ENCODE results near the gene PKNOX2. TPM values are rescaled to one million over a fixed set of nuclear protein-coding genes. Genes with fewer than 3 reads are reported as not detected.

The PKNOX2 gene
- total and polyA plus RNA-seq, 9 of the 15 experiments (the other 6 are each of a cell fraction or from before 2014, with no cell fraction given) = not detected

DNA sequence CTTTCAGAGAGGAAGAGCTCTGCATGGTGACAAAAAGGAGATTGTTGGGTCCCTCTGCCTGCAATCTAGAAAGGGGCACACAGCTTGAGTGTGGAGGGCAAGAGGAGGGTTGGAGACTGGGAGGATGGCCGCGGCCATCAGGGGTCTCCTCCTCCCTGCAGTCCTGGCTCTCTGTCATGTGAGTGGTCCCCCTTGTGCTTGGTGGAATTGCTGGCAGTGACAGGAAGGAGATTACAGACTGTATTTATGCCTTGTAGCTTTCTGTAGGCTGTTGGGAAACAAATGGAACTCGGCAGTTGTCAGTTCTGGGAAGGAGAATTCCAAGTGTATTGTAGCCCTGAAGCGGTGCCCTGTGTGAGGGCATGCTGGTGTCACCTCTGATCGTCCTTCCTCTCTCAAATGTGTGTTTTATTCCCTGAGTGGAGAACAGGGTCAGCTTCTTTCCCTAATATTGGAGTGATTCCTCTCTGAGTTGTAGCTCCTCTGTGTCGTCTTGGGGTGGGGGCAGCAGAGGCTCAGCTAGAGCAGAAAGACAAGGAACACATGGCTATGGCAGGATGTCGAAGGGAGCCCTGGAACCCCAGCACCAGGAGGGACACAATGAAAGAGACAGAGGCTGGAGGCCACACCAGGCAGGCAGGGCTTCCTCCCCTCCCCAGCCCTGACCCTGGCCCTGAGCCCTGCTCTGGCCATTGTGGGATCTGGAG, 163.1 kb downstream of the PKNOX2 start (continued):
- TF ChIP-seq, protein P1, sequence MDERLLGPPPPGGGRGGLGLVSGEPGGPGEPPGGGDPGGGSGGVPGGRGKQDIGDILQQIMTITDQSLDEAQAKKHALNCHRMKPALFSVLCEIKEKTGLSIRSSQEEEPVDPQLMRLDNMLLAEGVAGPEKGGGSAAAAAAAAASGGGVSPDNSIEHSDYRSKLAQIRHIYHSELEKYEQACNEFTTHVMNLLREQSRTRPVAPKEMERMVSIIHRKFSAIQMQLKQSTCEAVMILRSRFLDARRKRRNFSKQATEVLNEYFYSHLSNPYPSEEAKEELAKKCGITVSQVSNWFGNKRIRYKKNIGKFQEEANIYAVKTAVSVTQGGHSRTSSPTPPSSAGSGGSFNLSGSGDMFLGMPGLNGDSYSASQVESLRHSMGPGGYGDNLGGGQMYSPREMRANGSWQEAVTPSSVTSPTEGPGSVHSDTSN (CRISPR knock-in tag; IDR thresholded peaks at IDR 0.05; ENCODE audit: low read depth) = no peak
- TF ChIP-seq, protein P1 (tag; conservative IDR thresholded peaks at IDR 0.05; ENCODE audit: low read depth) = no peak
- TF ChIP-seq CEBPG (CRISPR knock-in tag; IDR thresholded peaks at IDR 0.05) (no peak), CEBPG (tag; conservative IDR thresholded peaks at IDR 0.05 in 1 of 2, IDR thresholded peaks at IDR 0.05 in 1 of 2) (no peak), KDM4B (IDR thresholded peaks at IDR 0.05; ENCODE audit: borderline replicate concordance in 2 of 2, low read depth in 1 of 2) (no peak), ZFP1 (CRISPR knock-in tag; IDR thresholded peaks at IDR 0.05) (no peak), POLR2H (tag; IDR thresholded peaks at IDR 0.05; ENCODE audit: low read depth) (no peak)
- TF ChIP-seq, protein P2, sequence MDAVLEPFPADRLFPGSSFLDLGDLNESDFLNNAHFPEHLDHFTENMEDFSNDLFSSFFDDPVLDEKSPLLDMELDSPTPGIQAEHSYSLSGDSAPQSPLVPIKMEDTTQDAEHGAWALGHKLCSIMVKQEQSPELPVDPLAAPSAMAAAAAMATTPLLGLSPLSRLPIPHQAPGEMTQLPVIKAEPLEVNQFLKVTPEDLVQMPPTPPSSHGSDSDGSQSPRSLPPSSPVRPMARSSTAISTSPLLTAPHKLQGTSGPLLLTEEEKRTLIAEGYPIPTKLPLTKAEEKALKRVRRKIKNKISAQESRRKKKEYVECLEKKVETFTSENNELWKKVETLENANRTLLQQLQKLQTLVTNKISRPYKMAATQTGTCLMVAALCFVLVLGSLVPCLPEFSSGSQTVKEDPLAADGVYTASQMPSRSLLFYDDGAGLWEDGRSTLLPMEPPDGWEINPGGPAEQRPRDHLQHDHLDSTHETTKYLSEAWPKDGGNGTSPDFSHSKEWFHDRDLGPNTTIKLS (IDR thresholded peaks at IDR 0.05; ENCODE audit: borderline replicate concordance, low read depth) = no peak
- TF ChIP-seq, protein P3, sequence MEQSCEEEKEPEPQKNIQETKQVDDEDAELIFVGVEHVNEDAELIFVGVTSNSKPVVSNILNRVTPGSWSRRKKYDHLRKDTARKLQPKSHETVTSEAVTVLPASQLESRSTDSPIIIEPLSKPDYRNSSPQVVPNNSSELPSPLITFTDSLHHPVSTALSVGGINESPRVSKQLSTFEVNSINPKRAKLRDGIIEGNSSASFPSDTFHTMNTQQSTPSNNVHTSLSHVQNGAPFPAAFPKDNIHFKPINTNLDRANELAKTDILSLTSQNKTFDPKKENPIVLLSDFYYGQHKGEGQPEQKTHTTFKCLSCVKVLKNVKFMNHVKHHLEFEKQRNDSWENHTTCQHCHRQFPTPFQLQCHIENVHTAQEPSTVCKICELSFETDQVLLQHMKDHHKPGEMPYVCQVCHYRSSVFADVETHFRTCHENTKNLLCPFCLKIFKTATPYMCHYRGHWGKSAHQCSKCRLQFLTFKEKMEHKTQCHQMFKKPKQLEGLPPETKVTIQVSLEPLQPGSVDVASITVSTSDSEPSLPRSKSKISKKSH (CRISPR knock-in tag; IDR thresholded peaks at IDR 0.05) = no peak
